PC-9 (cell line): ENCODE measurements around the gene E4F1. TPM values are rescaled to one million over a fixed set of nuclear protein-coding genes. Genes with fewer than 3 reads are reported as not detected.

ENCODE experiments used
- BruUV-seq: library from RNA; stranded (reverse); fragments of 400-500 nt; replicated peaks from 2 replicates; lab custom pipeline; 2021; lab: Mats Ljungman, UMichigan
- CTCF ChIA-PET: fragments of 300-600 bp; sonication (Branson Sonifier 250); formaldehyde crosslinking; loops from one replicate; lab custom pipeline; 2022; ENCODE audit warnings: antibody characterized with exemption; lab: Charles Lee
- POLR2A ChIA-PET: fragments of 300-600 bp; sonication (Branson Sonifier 250); formaldehyde crosslinking; loops from one replicate; lab custom pipeline; 2022; ENCODE audit warnings: antibody characterized with exemption; ENCODE audit not compliant: unreplicated experiment; lab: Charles Lee
- DNase-seq, 2 experiments: peaks; one replicate each; pipeline versions ENCODE4 v3.0.0 to v3.0.0-alpha.2; 2015 to 2022; ENCODE audit warnings: mixed read lengths in 1 of 2
- H2AFZ ChIP-seq: fragments of 200-600 bp; sonication (generic); 2 replicates; pipeline ENCODE4 v1.8.1; 2017; ENCODE audit warnings: antibody characterized with exemption
- H3F3A ChIP-seq: fragments of 200-600 bp; sonication (generic); 2 replicates; pipeline ENCODE4 v1.8.1; 2017; ENCODE audit warnings: antibody characterized with exemption, mild to moderate bottlenecking, low read depth; ENCODE audit not compliant: insufficient read depth
- H3K27ac ChIP-seq: fragments of 200-600 bp; sonication (generic); 2 replicates; pipeline ENCODE4 v1.6.1; 2016; ENCODE audit warnings: mixed run types
- H3K27me3 ChIP-seq: fragments of 200-600 bp; sonication (generic); 2 replicates; pipeline ENCODE4 v1.6.1; 2016; ENCODE audit warnings: low read depth, mixed run types; ENCODE audit not compliant: insufficient read depth
- H3K36me3 ChIP-seq: fragments of 200-600 bp; sonication (generic); 2 replicates; pipeline ENCODE4 v1.6.1; 2016; ENCODE audit warnings: low read depth, mixed run types
- H3K4me1 ChIP-seq: fragments of 200-600 bp; sonication (generic); replicated peaks from 2 replicates; pipeline ENCODE4 v1.6.1; 2016; ENCODE audit warnings: mixed run types; ENCODE audit not compliant: insufficient read depth
- H3K4me2 ChIP-seq: fragments of 200-600 bp; sonication (generic); 2 replicates; pipeline ENCODE4 v1.6.1; 2017; ENCODE audit warnings: mixed run types
- H3K4me3 ChIP-seq: fragments of 200-600 bp; sonication (generic); 2 replicates; pipeline ENCODE4 v1.6.1; 2016; ENCODE audit warnings: mixed run types
- H3K79me2 ChIP-seq: fragments of 200-600 bp; sonication (generic); 2 replicates; pipeline ENCODE4 v1.6.1; 2017; ENCODE audit warnings: low read depth, mixed run types
- H3K9me2 ChIP-seq: fragments of 200-600 bp; sonication (generic); 2 replicates; pipeline ENCODE4 v1.8.1; 2017; ENCODE audit warnings: mild to moderate bottlenecking; ENCODE audit not compliant: insufficient read depth
- H3K9me3 ChIP-seq: fragments of 200-600 bp; sonication (generic); 2 replicates; pipeline ENCODE4 v1.8.1; 2016; ENCODE audit warnings: low read depth; ENCODE audit not compliant: insufficient read depth
- H4K20me1 ChIP-seq: fragments of 200-600 bp; sonication (generic); 2 replicates; pipeline ENCODE4 v1.8.1; 2017; ENCODE audit not compliant: insufficient read depth
- EZH2 ChIP-seq: fragments of 200-600 bp; sonication (generic); IDR thresholded peaks from 2 replicates; pipeline ENCODE4 v1.8.0; 2017; ENCODE audit warnings: antibody characterized with exemption, low read depth
- intact Hi-C: fragments of 100-400 bp; cut with micrococcal nuclease; formaldehyde crosslinking; loops from one replicate; pipeline ENCODE4 v1.10.0; 2022; ENCODE audit not compliant: unreplicated experiment
- total RNA-seq: library from RNA; stranded (reverse); gene quantifications from 2 replicates; pipeline ENCODE4 v1.2.3, GENCODE V29; 2021
- TF ChIP-seq, protein P1 (sequence below): fragments of 200-600 bp; sonication (generic); conservative IDR thresholded peaks from 2 replicates; pipeline ENCODE4 v1.6.1; 2017; ENCODE audit warnings: mixed run types, antibody characterized with exemption, mild to moderate bottlenecking, moderate library complexity

The E4F1 gene
- total RNA-seq, 1 experiment from 2014 or later = 38.8 TPM

DNA sequence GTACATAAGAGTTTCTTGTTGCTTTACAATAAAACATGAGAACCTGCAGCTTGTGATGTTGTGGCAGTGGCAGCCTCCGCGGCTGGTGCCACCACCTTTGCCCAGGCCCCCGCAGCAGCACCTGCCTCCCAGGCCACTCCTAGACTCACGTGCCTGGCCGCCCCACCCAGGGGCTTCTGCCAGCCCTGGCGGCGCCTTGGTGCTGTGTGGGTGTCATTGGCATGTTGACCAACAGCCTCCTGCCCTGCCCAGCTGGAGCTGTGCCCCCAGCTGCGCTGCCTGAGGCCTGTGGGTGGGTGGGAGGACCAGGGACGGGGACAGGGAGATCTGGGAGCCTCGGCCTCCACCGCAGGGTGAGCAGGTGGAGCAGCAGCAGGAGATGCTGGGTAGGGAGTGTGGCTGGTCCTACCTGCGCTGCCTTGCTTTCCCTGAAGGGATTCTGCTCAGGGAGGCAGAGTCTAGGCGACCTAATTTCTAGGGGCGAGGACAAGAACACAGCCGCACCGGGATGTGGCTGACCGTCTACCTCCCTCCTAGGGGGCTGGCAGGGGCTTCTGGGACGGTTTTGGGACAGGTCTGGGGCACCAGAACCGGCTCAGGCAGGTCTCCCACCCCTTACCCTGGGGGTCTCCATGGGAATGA, 12.4 kb downstream of the E4F1 start:
- CTCF ChIA-PET = no interaction called here
- Histone ChIP-seq H3K27me3 (no peaks in the 10 kb centered on the region), H3K4me3 (no peak overlapping the region), H3K9me3 (no peaks in the 10 kb centered on the region), H4K20me1 (peaks cover 18% of the 10 kb centered on the region), H2AFZ (no peak overlapping the region), H3K9me2 (no peaks in the 10 kb centered on the region), H3K36me3 (no peaks in the 10 kb centered on the region), H3F3A (peaks cover 27% of the 10 kb centered on the region), H3K4me2 (no peak overlapping the region), H3K27ac (no peak overlapping the region), H3K4me1 (no peaks in the 10 kb centered on the region), H3K79me2 (no peaks in the 10 kb centered on the region)
- no peak for DNase-seq
- POLR2A ChIA-PET = no interaction called here
- TF ChIP-seq, protein P1, sequence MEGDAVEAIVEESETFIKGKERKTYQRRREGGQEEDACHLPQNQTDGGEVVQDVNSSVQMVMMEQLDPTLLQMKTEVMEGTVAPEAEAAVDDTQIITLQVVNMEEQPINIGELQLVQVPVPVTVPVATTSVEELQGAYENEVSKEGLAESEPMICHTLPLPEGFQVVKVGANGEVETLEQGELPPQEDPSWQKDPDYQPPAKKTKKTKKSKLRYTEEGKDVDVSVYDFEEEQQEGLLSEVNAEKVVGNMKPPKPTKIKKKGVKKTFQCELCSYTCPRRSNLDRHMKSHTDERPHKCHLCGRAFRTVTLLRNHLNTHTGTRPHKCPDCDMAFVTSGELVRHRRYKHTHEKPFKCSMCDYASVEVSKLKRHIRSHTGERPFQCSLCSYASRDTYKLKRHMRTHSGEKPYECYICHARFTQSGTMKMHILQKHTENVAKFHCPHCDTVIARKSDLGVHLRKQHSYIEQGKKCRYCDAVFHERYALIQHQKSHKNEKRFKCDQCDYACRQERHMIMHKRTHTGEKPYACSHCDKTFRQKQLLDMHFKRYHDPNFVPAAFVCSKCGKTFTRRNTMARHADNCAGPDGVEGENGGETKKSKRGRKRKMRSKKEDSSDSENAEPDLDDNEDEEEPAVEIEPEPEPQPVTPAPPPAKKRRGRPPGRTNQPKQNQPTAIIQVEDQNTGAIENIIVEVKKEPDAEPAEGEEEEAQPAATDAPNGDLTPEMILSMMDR = no peak
- no peak for TF ChIP-seq EZH2
- no TSS peak for BruUV-seq
- intact Hi-C loops = no loop called here

GRCh38 chr16:2236337-2237101, 13.1 kb downstream of the E4F1 start, which contains the start of gene DNASE1L2:
Gene DNASE1L2, plus strand, starts transcription at chr16:2236444. Its CDS starts 373 bp downstream, at chr16:2236817.
- ChIA-PET POLR2A (interaction anchor here (0.6 kb wide), 1 partner anchor 14 kb away, joined by 4 read pairs; no protein-coding TSS in a partner anchor), CTCF (no interaction called here)
- Histone ChIP-seq H3K27me3 (no peaks in the 10 kb centered on the region), H3K4me3 (no peak within 1 kb of the TSS), H3K36me3 (no peaks in the 10 kb centered on the region), H4K20me1 (peaks cover 17% of the 10 kb centered on the region; the same call in 1 of the 2 replicates), H3K4me1 (no peaks in the 10 kb centered on the region), H3K9me2 (no peaks in the 10 kb centered on the region), H3K4me2 (no peak within 1 kb of the TSS), H3F3A (peaks cover 31% of the 10 kb centered on the region), H3K79me2 (no peaks in the 10 kb centered on the region), H3K27ac (no peak within 1 kb of the TSS), H2AFZ (no peak within 1 kb of the TSS), H3K9me3 (no peaks in the 10 kb centered on the region)
- DNase-seq = no peak
- intact Hi-C loops = no loop called here
- TF ChIP-seq, protein P1 = no peak
- TF ChIP-seq EZH2 = no peak
- no TSS peak for BruUV-seq

GRCh38 chr16:2237102-2237482, 13.7 kb downstream of the E4F1 start:
- ChIA-PET CTCF (no interaction called here), POLR2A (no interaction called here)

More at GRCh38 chr16:2237102-2237482, 13.7 kb downstream of the E4F1 start:
- no peaks in the 10 kb centered on the region for H3K9me2 ChIP-seq
- BruUV-seq = no TSS peak
- no peaks in the 10 kb centered on the region for H3K79me2 ChIP-seq
- H3K4me1 ChIP-seq = no peaks in the 10 kb centered on the region
- no peak overlapping the region for H3K27ac ChIP-seq
- no peaks in the 10 kb centered on the region; the same call in 1 of the 2 replicates for H3K36me3 ChIP-seq
- no peaks in the 10 kb centered on the region for H3K9me3 ChIP-seq
- peaks cover 32% of the 10 kb centered on the region for H3F3A ChIP-seq
- peaks cover 17% of the 10 kb centered on the region; the same call in 1 of the 2 replicates for H4K20me1 ChIP-seq
- no peaks in the 10 kb centered on the region for H3K27me3 ChIP-seq
- intact Hi-C loops = no loop called here
- no peak for DNase-seq
- no peak overlapping the region for H2AFZ ChIP-seq
- TF ChIP-seq, protein P1 = no peak
- TF ChIP-seq EZH2 = no peak
- H3K4me2 ChIP-seq = no peak overlapping the region
- H3K4me3 ChIP-seq = no peak overlapping the region
